ENCODE measurements around the gene WSCD2. TPM values are rescaled to one million over a fixed set of nuclear protein-coding genes. Genes with fewer than 3 reads are reported as not detected.

Gene WSCD2
- total and polyA plus RNA-seq, 2 of the 4 experiments (the other 2 are of a cell fraction), result not detected

- H3K27me3 ChIP-seq (ENCODE audit: control insufficient read depth, insufficient read depth, low read length), result no peaks in the 10 kb centered on the region
- no peak overlapping the region for H2BK20ac ChIP-seq (ENCODE audit: low read depth, low read length)
- H3K4me2 ChIP-seq (ENCODE audit: low read depth, low read length), result no peak overlapping the region
- no peak overlapping the region for H3K4me3 ChIP-seq (ENCODE audit: insufficient read depth, low read depth, low read length)
- no peak overlapping the region for H2BK5ac ChIP-seq (ENCODE audit: low read depth, low read length, poor library complexity, severe bottlenecking)
- H2AK9ac ChIP-seq (replicated peaks; ENCODE audit: low read depth, low read length, poor library complexity), result no peak overlapping the region
- intact Hi-C loops (cut with micrococcal nuclease), result no loop called here
- DNase-seq (no peak), ATAC-seq (ENCODE audit: low read depth) (no peak)
- no peak overlapping the region for H2BK15ac ChIP-seq (ENCODE audit: low read depth, low read length)
- H3K23ac ChIP-seq (ENCODE audit: low read depth, low read length), result no peak overlapping the region
- no peak overlapping the region for H4K8ac ChIP-seq (ENCODE audit: low read depth in 2 of 2, low read length in 2 of 2)
- TF ChIP-seq MAZ (IDR thresholded peaks at IDR 0.05; ENCODE audit: borderline replicate concordance, low read depth, low read length) (no peak), RAD21 (IDR thresholded peaks at IDR 0.05; ENCODE audit: low read length) (no peak), CEBPB (IDR thresholded peaks at IDR 0.05; ENCODE audit: low read depth, low read length) (no peak), RCOR1 (IDR thresholded peaks at IDR 0.05; ENCODE audit: insufficient replicate concordance, low read length) (no peak), SMC3 (IDR thresholded peaks at IDR 0.05; ENCODE audit: low read depth, low read length) (no peak), MAFK (IDR thresholded peaks at IDR 0.05; ENCODE audit: low read depth, low read length) (no peak), NFE2L2 (IDR thresholded peaks at IDR 0.05; ENCODE audit: low read depth, low read length) (no peak), RFX5 (IDR thresholded peaks at IDR 0.05; ENCODE audit: low read depth, low read length) (no peak), BHLHE40 (IDR thresholded peaks at IDR 0.05; ENCODE audit: low read depth, low read length) (no peak), FOS (IDR thresholded peaks at IDR 0.05; ENCODE audit: low read depth, low read length) (no peak)
- TF ChIP-seq, protein P1, sequence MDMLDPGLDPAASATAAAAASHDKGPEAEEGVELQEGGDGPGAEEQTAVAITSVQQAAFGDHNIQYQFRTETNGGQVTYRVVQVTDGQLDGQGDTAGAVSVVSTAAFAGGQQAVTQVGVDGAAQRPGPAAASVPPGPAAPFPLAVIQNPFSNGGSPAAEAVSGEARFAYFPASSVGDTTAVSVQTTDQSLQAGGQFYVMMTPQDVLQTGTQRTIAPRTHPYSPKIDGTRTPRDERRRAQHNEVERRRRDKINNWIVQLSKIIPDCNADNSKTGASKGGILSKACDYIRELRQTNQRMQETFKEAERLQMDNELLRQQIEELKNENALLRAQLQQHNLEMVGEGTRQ (IDR thresholded peaks at IDR 0.05; ENCODE audit: low read depth, low read length), result no peak
- TF ChIP-seq, protein P2, sequence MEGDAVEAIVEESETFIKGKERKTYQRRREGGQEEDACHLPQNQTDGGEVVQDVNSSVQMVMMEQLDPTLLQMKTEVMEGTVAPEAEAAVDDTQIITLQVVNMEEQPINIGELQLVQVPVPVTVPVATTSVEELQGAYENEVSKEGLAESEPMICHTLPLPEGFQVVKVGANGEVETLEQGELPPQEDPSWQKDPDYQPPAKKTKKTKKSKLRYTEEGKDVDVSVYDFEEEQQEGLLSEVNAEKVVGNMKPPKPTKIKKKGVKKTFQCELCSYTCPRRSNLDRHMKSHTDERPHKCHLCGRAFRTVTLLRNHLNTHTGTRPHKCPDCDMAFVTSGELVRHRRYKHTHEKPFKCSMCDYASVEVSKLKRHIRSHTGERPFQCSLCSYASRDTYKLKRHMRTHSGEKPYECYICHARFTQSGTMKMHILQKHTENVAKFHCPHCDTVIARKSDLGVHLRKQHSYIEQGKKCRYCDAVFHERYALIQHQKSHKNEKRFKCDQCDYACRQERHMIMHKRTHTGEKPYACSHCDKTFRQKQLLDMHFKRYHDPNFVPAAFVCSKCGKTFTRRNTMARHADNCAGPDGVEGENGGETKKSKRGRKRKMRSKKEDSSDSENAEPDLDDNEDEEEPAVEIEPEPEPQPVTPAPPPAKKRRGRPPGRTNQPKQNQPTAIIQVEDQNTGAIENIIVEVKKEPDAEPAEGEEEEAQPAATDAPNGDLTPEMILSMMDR (conservative IDR thresholded peaks at IDR 0.05; ENCODE audit: low read depth, low read length), result no peak
- no peak overlapping the region for H2AK5ac ChIP-seq (ENCODE audit: low read depth, low read length)
- ChIA-PET POLR2A (ENCODE audit: unreplicated experiment) (no interaction called here), CTCF (no interaction called here)
- 17% methylated on average over 1 of the region's 4 CpGs; no CpG with 5 or more reads in 1 of the 2 experiments for WGBS, 2 experiments (ENCODE audit: extremely low coverage in 2 of 2, insufficient read length in 1 of 2)
- H3K4me1 ChIP-seq (ENCODE audit: control insufficient read depth, insufficient read depth, low read length), result no peaks in the 10 kb centered on the region
- dilution Hi-C loops (cut with HindIII; ENCODE audit: low sequenced_read_pairs, unreplicated experiment), result no loop called here
- no peak overlapping the region for H4K91ac ChIP-seq (ENCODE audit: insufficient read depth, low read depth, low read length)
- H3K36me3 ChIP-seq (ENCODE audit: control insufficient read depth, insufficient read depth, low read length), result no peaks in the 10 kb centered on the region
- no peak overlapping the region for H3K4ac ChIP-seq (ENCODE audit: low read depth, low read length)
- H3K27ac ChIP-seq (ENCODE audit: insufficient read depth, low read length), result no peak overlapping the region
- no peaks in the 10 kb centered on the region for H3K9me1 ChIP-seq (ENCODE audit: insufficient read depth, low read length)
- H4K20me1 ChIP-seq (ENCODE audit: insufficient read depth, low read length), result no peaks in the 10 kb centered on the region
- H3K14ac ChIP-seq (replicated peaks; ENCODE audit: low read depth, low read length), result no peak overlapping the region
- no peak overlapping the region for H3K9ac ChIP-seq (ENCODE audit: low read depth, low read length)
- H3K56ac ChIP-seq (ENCODE audit: extremely low read depth, insufficient read depth, low read length), result no peak overlapping the region
- H3K9me3 ChIP-seq (ENCODE audit: control insufficient read depth, insufficient read depth, low read length), result no peaks in the 10 kb centered on the region
- no peak overlapping the region for H2AFZ ChIP-seq (replicated peaks; ENCODE audit: low read length, poor library complexity)
- no peak overlapping the region for H2BK120ac ChIP-seq (ENCODE audit: low read depth, low read length)
- H3K18ac ChIP-seq (ENCODE audit: low read depth, low read length), result no peak overlapping the region
- no TSS peak for BruUV-seq (replicated peaks)
- no peaks in the 10 kb centered on the region for H3K79me1 ChIP-seq (ENCODE audit: low read depth in 1 of 2, low read length in 2 of 2)
- in situ Hi-C loops (cut with MboI; ENCODE audit: low sequenced_read_pairs), result no loop called here
- no peak overlapping the region for H4K5ac ChIP-seq (ENCODE audit: low read depth, low read length)
Observed at GRCh38 chr12:108099778-108100489, 29.2 kb upstream of the WSCD2 start.

Data from IMR-90 (cell line).